ES-I3 (cell line): ENCODE measurements around the gene PPP1R3D.

Experiments
- H3K36me3 ChIP-seq: 2 replicates; pipeline ENCODE4 v1.6.1; 2013; ENCODE audit warnings: mild to moderate bottlenecking, low read length, control low read depth, moderate library complexity; ENCODE audit not compliant: insufficient read depth
- H3K4me1 ChIP-seq: 2 replicates; pipeline ENCODE4 v1.6.1; 2013; ENCODE audit warnings: mild to moderate bottlenecking, control low read depth, low read length; ENCODE audit not compliant: insufficient read depth
- H3K9ac ChIP-seq: 2 replicates; pipeline ENCODE4 v1.6.1; 2013; ENCODE audit warnings: low read depth, mild to moderate bottlenecking, low read length, moderate library complexity
- H3K9me3 ChIP-seq: 2 replicates; pipeline ENCODE4 v1.6.1; 2013; ENCODE audit warnings: mild to moderate bottlenecking, low read length, moderate library complexity; ENCODE audit not compliant: control insufficient read depth, insufficient read depth

The PPP1R3D gene

GRCh38 chr20:59939052-59939878 lies 840 bp downstream of the PPP1R3D start:
- Histone ChIP-seq H3K9ac (peak overlapping the region; percentile 79; the same call in 1 of the 2 replicates), H3K36me3 (no peaks in the 10 kb centered on the region), H3K4me1 (no peaks in the 10 kb centered on the region), H3K9me3 (no peaks in the 10 kb centered on the region; the same call in 1 of the 2 replicates)

- Histone ChIP-seq H3K9ac (no peak overlapping the region), H3K9me3 (no peaks in the 10 kb centered on the region; the same call in 1 of the 2 replicates), H3K4me1 (no peaks in the 10 kb centered on the region), H3K36me3 (no peaks in the 10 kb centered on the region)
These were observed 1.4 kb downstream of the PPP1R3D start for GRCh38 chr20:59938696-59939051.

- H3K9ac ChIP-seq: no peak overlapping the region
- H3K4me1 ChIP-seq: no peaks in the 10 kb centered on the region
- no peaks in the 10 kb centered on the region for H3K36me3 ChIP-seq
- no peaks in the 10 kb centered on the region; the same call in 1 of the 2 replicates for H3K9me3 ChIP-seq
These were observed 1.9 kb downstream of the PPP1R3D start for GRCh38 chr20:59938221-59938620.

DNA sequence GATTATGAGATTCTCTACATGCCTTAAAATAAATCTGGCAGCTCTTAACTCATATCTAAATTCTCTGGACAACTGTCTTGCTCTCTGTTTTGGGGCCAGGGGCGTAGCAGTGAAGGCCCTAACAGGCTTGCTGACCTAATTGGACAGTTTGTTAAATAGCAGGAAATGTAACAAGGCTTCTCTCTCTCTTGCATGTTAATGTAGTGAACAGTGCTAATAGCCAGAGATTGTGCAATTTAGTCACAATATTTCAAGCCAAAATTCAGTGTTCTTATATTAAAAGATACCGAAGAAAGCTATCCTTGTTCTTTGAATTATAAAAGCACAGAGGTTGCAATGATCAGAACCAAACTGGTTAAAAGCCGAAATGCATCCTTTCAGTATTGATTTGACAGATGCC lies 3.0 kb downstream of the PPP1R3D start:
- H3K9me3 ChIP-seq: no peaks in the 10 kb centered on the region; the same call in 1 of the 2 replicates
- no peak overlapping the region for H3K9ac ChIP-seq
- H3K4me1 ChIP-seq: no peaks in the 10 kb centered on the region
- no peaks in the 10 kb centered on the region for H3K36me3 ChIP-seq

DNA sequence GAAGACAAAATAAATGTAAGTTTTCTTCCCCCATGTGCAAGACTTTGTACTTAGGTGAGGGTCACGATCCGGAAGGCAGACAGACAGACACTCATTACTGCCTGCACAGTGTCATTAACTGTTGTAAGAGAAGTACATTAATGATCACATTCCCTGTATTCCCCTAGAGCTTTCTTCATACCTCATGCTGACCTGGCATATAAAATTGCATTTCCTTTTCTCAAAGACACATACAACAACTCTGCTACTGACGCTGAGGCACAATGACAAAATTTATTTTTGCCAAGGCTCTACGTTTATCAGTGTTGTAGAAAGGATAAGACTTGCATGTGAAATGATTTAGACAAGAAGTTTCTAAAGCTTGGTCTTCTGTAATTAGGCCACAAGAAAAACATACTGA lies 3.7 kb downstream of the PPP1R3D start:
- peaks cover 5% of the 10 kb centered on the region; the same call in 1 of the 2 replicates for H3K4me1 ChIP-seq
- no peaks in the 10 kb centered on the region for H3K36me3 ChIP-seq
- no peaks in the 10 kb centered on the region; the same call in 1 of the 2 replicates for H3K9me3 ChIP-seq
- H3K9ac ChIP-seq: no peak overlapping the region

GRCh38 chr20:59935457-59936185 lies 4.5 kb downstream of the PPP1R3D start:
- H3K4me1 ChIP-seq: peaks cover 5% of the 10 kb centered on the region; the same call in 1 of the 2 replicates
- H3K9ac ChIP-seq: no peak overlapping the region
- H3K9me3 ChIP-seq: no peaks in the 10 kb centered on the region; the same call in 1 of the 2 replicates
- no peaks in the 10 kb centered on the region for H3K36me3 ChIP-seq

DNA sequence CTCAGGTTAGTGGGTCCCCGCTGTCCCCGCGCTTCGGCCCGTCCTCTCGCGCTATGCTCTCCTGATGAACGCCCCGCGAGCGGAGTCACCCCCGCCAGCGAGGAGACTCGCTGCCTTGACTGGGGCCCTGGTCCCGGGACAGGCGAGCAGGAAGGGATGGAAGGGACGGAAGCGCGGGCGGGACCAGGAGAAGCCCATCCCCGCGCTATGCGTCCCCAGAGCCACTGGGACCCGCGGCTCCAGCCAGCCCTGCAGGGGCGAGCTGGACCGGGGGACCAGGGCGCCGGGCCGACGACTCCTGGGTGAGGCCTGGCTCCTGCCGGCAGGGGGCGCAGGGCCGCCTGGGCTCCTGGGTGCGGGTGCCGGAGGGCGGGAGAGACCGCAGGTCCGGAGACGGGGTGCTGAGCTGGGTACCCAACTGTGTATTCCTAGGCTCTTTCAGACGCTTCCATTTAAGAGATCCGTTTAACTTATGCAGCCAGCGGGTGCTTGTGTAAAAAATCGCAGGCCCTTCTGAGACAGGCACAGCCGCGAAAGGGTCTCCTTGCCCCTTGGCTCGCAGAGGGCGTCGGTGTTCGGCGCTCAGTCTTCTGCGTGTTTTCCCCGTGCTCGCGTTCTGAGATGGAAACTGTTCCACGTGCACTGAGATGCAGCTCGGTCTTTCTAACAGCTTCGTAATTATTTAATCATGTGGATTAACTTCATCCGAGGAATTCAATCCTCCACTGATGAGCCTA lies 6.1 kb downstream of the PPP1R3D start:
- peaks cover 5% of the 10 kb centered on the region; the same call in 1 of the 2 replicates for H3K4me1 ChIP-seq
- no peaks in the 10 kb centered on the region for H3K36me3 ChIP-seq
- H3K9ac ChIP-seq: peak overlapping the region; percentile 87
- H3K9me3 ChIP-seq: no peaks in the 10 kb centered on the region; the same call in 1 of the 2 replicates

GRCh38 chr20:59933296-59933848 lies 6.7 kb downstream of the PPP1R3D start, which contains the start of gene SYCP2:
Gene SYCP2, minus strand, starts transcription at chr20:59933637. Its CDS starts 11,224 bp downstream, at chr20:59922413.
- Histone ChIP-seq H3K9me3 (no peaks in the 10 kb centered on the region), H3K4me1 (peaks cover 5% of the 10 kb centered on the region; the same call in 1 of the 2 replicates), H3K36me3 (no peaks in the 10 kb centered on the region), H3K9ac (peak within 1 kb of the TSS; percentile 87)

DNA sequence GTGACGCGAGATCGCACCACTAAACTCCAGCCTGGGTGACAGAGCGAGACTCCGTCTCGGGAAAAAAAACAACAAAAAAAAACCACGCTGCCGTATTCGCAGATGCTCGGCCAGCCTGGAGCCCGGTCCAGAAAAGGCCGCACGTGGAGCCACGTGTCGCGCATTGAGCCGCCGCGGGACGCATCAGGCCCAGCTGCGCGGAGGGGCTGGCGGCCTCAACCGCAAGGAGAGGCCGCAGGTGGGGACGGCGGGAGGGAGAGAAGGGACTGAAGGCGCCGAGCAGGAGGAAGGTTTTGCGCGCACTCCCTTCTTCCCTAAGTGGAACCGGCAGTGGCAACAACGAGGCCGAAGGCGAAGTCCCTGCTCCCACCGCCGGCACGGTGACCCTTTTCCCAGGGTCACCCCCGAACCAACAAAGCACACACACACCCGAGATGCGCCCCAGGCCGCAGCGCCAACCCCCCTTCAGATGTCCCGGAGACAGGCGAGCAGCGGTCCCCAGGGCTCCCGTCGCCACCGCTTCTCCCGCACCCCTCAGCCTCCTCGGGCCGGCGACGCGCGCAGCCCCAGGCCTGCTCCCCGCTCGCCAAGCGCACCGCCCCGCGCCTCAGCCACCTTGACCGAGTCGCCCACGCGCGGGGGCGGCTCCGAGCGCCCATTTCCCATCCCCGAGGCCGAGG lies 7.3 kb downstream of the PPP1R3D start:
- H3K9ac ChIP-seq: no peak overlapping the region
- H3K4me1 ChIP-seq: peaks cover 5% of the 10 kb centered on the region; the same call in 1 of the 2 replicates
- no peaks in the 10 kb centered on the region for H3K9me3 ChIP-seq
- H3K36me3 ChIP-seq: no peaks in the 10 kb centered on the region

DNA sequence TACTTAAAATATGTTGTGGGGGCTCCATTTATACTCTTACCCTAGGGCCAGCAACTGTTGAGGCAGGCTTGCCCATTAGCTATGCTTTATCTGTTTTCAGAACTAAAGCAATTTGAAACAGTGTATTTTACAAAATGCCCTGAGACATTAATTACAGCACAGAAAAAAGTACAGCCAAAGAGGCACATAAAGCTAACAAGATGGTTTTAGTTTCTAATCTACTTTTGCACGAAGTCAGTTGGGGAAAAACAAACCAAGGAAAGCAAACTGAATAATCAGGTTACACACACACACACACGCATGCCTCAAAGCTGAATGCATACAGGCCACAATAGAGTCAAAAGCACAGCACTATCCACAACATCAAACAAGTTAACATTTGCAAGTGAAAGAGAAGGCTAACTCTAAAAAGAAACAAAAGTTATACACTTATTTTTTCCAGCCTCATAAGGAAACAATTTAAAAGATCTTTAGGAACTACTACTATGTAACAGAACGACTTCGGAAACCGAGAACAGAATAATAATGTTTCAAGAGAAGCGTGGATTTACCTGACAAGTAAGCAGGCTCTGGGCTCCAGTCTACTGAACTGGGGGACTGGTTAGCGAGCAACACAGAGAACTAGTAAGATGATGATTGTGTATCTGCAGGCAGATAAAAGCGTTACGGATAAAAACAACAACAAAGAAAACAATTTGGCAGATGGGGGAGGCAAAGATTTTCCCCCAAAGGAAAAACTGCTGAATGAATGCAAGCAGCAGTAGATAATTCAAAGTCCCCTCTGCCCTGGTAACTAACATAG lies 8.4 kb downstream of the PPP1R3D start:
- H3K9me3 ChIP-seq: no peaks in the 10 kb centered on the region
- H3K9ac ChIP-seq: no peak overlapping the region
- peaks cover 5% of the 10 kb centered on the region; the same call in 1 of the 2 replicates for H3K4me1 ChIP-seq
- no peaks in the 10 kb centered on the region for H3K36me3 ChIP-seq

- Histone ChIP-seq H3K36me3 (no peaks in the 10 kb centered on the region), H3K9me3 (no peaks in the 10 kb centered on the region), H3K9ac (no peak overlapping the region), H3K4me1 (no peaks in the 10 kb centered on the region)
These were observed 14.2 kb downstream of the PPP1R3D start for GRCh38 chr20:59925899-59926298.

DNA sequence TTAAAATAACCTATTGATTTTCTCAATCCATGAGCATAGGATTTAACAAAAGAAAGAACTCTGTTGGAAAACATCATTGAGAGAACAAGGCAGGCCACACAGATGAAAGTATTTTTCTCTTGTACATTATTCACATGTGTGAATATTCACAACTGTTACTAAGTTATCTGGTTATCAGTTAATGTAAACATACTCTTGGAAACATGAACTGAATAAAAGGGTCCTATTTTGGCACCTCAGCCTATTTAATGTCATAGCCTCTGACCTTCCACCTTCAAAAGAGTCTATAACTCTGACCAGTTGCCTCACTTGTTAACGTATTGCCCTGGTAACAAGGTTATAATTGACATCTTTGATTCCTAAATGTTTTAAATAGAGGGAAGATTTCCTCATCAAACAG lies 14.7 kb downstream of the PPP1R3D start:
- H3K36me3 ChIP-seq: no peaks in the 10 kb centered on the region
- H3K9ac ChIP-seq: no peak overlapping the region
- H3K4me1 ChIP-seq: no peaks in the 10 kb centered on the region
- no peaks in the 10 kb centered on the region for H3K9me3 ChIP-seq

DNA sequence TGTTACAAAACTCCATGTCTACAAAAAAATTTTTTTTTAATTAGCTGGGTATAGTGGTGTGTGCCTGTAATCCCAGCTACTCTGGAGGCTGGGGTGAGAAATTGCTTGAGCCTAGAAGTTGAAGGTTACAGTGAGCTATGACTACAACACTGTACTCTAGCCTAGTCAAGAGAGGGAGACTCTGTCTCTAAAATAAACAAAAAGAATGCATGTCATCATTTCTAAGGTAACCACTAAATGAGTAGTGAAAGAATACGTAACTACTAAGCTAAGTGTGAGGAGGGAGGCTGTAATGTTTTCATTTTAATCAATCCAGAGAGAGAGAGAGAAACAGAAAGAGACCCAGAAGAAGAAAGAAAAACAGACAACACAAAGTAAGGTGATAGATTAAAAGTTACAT lies 16.6 kb downstream of the PPP1R3D start:
- no peaks in the 10 kb centered on the region for H3K4me1 ChIP-seq
- no peaks in the 10 kb centered on the region for H3K36me3 ChIP-seq
- no peaks in the 10 kb centered on the region for H3K9me3 ChIP-seq
- H3K9ac ChIP-seq: no peak overlapping the region
